ENCODE results near the gene PKD2L2. TPM values are rescaled to one million over a fixed set of nuclear protein-coding genes. Genes with fewer than 3 reads are reported as not detected.

PKD2L2 gene
- total RNA-seq, 1 donor from 2014 or later, result not detected

DNA sequence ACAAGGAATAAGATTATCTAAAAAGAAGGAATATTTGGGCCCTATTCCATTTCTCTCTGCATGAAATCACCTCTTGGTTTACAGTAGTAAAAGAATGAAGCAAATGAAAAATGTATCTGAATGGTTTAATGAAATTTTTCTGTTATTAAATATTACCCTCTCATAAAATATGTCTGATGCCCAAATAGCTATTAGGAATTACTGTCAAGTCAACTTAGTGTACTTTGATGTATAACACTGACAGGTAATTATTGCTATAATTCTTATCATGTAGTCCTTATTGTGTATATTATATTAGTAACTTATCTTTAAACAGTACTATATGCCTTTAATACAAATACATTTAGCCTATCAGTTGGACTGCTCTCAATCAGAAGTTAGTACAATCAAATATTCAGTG, 13.2 kb upstream of the PKD2L2 start:
- Histone ChIP-seq H3K4me3 (ENCODE audit: low read depth, low read length) (no peak overlapping the region), H3K36me3 (ENCODE audit: control insufficient read depth, insufficient read depth, low read length) (no peaks in the 10 kb centered on the region), H3K27me3 (ENCODE audit: control insufficient read depth, insufficient read depth, low read length) (no peaks in the 10 kb centered on the region)
- TF ChIP-seq, protein P1, sequence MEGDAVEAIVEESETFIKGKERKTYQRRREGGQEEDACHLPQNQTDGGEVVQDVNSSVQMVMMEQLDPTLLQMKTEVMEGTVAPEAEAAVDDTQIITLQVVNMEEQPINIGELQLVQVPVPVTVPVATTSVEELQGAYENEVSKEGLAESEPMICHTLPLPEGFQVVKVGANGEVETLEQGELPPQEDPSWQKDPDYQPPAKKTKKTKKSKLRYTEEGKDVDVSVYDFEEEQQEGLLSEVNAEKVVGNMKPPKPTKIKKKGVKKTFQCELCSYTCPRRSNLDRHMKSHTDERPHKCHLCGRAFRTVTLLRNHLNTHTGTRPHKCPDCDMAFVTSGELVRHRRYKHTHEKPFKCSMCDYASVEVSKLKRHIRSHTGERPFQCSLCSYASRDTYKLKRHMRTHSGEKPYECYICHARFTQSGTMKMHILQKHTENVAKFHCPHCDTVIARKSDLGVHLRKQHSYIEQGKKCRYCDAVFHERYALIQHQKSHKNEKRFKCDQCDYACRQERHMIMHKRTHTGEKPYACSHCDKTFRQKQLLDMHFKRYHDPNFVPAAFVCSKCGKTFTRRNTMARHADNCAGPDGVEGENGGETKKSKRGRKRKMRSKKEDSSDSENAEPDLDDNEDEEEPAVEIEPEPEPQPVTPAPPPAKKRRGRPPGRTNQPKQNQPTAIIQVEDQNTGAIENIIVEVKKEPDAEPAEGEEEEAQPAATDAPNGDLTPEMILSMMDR (IDR thresholded peaks at IDR 0.05; ENCODE audit: insufficient read depth, low read length, poor library complexity, severe bottlenecking), result no peak
- DNase-seq (ENCODE audit: low read depth), result no peak

DNA sequence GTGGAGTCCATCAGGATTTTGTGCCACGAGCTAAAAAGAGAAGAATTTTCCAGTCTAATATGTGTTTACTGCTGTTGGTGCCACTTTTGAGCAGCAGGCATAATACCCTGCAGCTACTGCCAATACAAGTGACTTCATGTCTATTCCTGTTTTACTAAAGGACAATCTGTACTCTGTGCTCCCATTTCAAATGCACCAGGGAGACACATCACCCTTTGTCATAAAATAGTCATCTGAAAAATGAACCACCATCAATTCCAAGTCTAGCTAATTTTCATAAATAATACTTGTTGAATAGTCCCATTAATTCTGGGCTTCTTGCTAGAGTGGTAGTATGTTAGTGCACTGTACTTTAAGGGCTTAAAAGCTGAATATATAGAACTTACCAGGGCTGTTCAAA, 8.9 kb upstream of the PKD2L2 start:
- no peak overlapping the region for H3K4me3 ChIP-seq (ENCODE audit: low read depth, low read length)
- no peaks in the 10 kb centered on the region for H3K36me3 ChIP-seq (ENCODE audit: control insufficient read depth, insufficient read depth, low read length)
- no peaks in the 10 kb centered on the region for H3K27me3 ChIP-seq (ENCODE audit: control insufficient read depth, insufficient read depth, low read length)
- no peak for DNase-seq (ENCODE audit: low read depth)
- TF ChIP-seq, protein P1 (IDR thresholded peaks at IDR 0.05; ENCODE audit: insufficient read depth, low read length, poor library complexity, severe bottlenecking), result no peak

DNA sequence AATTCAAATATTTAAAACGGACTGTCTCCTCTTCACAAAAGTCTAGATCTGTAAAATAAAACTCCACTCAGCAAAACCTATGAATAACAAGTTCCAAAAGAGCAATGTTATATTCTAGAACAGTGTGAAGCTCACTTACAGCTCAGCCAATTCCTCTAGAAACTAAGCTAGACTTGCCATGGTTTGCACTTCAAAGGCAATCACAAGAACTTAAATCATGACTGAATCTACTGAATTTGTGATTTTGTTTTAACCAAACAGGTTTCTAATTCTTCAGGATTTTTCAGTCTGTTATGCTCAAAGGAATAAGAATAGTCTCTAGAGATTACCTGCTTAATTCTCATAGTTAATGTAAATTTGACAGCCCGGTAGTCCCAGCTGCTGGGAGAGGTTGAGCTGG, 1.4 kb upstream of the PKD2L2 start:
- H3K36me3 ChIP-seq (ENCODE audit: control insufficient read depth, insufficient read depth, low read length), result no peaks in the 10 kb centered on the region
- no peak for DNase-seq (ENCODE audit: low read depth)
- H3K4me3 ChIP-seq (ENCODE audit: low read depth, low read length), result no peak overlapping the region
- TF ChIP-seq, protein P1 (IDR thresholded peaks at IDR 0.05; ENCODE audit: insufficient read depth, low read length, poor library complexity, severe bottlenecking), result no peak
- H3K27me3 ChIP-seq (ENCODE audit: control insufficient read depth, insufficient read depth, low read length), result no peaks in the 10 kb centered on the region

DNA sequence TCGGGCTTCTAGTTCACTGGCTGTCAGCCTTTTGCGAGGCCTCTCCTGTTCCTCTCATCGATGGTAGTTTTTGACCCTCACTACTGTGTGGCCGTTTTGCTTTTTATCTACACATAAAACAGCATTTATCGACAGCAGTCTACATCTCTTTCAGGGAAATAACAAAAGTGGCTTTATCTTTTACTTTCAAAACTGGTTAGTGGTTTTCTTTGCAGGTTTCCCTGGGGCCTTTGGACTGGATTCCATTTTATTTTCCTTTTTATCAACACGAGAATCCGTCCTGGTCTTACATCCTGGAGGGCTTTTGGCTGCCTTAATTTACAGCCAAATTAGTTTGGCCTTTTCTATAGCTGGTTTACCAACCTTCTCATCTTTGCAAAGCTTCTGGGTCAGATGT, 793 bp upstream of the PKD2L2 start:
- Histone ChIP-seq H3K4me3 (ENCODE audit: low read depth, low read length) (peak overlapping the region; percentile 38), H3K36me3 (ENCODE audit: control insufficient read depth, insufficient read depth, low read length) (no peaks in the 10 kb centered on the region), H3K27me3 (ENCODE audit: control insufficient read depth, insufficient read depth, low read length) (no peaks in the 10 kb centered on the region)
- TF ChIP-seq, protein P1 (IDR thresholded peaks at IDR 0.05; ENCODE audit: insufficient read depth, low read length, poor library complexity, severe bottlenecking), result no peak
- DNase-seq (ENCODE audit: low read depth), result no peak

DNA sequence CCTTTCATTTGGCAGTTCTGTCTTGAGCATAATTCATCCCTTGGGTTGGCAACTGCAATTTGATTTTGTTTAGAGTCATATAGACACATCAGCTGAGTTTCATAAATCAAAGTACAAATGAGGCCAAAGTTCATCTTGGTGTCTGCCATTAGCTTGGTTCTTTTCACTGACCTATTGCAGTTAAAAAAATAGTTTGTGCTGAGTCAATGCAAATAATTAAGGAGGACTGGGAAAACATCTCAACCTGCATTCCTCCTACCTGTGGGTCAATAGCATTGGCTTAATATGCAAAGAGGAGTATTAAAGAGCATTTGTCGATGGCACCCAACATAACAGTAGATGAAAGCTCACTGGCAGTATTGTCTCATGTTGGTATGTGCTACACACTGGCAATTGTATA, 1.6 kb downstream of the PKD2L2 start:
- H3K36me3 ChIP-seq (ENCODE audit: control insufficient read depth, insufficient read depth, low read length), result no peaks in the 10 kb centered on the region
- no peaks in the 10 kb centered on the region for H3K27me3 ChIP-seq (ENCODE audit: control insufficient read depth, insufficient read depth, low read length)
- no peak for DNase-seq (ENCODE audit: low read depth)
- TF ChIP-seq, protein P1 (IDR thresholded peaks at IDR 0.05; ENCODE audit: insufficient read depth, low read length, poor library complexity, severe bottlenecking), result no peak
- no peak overlapping the region for H3K4me3 ChIP-seq (ENCODE audit: low read depth, low read length)

DNA sequence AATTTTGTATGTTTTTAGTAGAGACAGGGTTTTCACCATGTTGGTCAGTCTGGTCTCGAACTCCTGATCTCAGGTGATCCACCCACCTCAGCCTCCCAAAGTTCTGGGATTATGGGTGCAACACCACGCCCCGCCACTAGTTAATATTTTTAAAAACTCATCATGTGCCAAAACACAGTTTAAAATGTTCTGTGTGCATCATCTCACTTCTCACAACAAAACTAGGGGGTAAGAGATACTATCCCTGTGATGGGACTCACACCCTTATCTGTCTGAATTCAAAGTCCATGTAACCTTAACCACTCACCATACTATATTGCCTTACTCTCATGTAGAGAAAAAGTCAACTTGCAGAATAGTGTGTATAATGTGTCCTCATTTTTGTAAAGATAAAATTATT, 2.6 kb downstream of the PKD2L2 start:
- H3K27me3 ChIP-seq (ENCODE audit: control insufficient read depth, insufficient read depth, low read length), result no peaks in the 10 kb centered on the region
- TF ChIP-seq, protein P1 (IDR thresholded peaks at IDR 0.05; ENCODE audit: insufficient read depth, low read length, poor library complexity, severe bottlenecking), result no peak
- H3K4me3 ChIP-seq (ENCODE audit: low read depth, low read length), result no peak overlapping the region
- no peak for DNase-seq (ENCODE audit: low read depth)
- no peaks in the 10 kb centered on the region for H3K36me3 ChIP-seq (ENCODE audit: control insufficient read depth, insufficient read depth, low read length)
